Tibial artery (tissue), 4 donors: ENCODE results near the gene GALNT1.

Experiments used
- DNase-seq, 2 donors: peaks; one replicate each; pipeline ENCODE4 v3.0.0-alpha.2; 2019
- H3K27ac ChIP-seq, 2 donors: fragments of 200-600 bp; sonication (generic) in 1 of 2; 1 replicate in 1 of 2; 2 replicates in 1 of 2; pipeline ENCODE4 v1.5.1; 2018 to 2019; ENCODE audit warnings: mild to moderate bottlenecking in 1 of 2
- H3K27me3 ChIP-seq, 2 donors: fragments of 200-600 bp; sonication (generic) in 1 of 2; one replicate each; pipeline versions ENCODE4 v1.5.1 to v1.6.0; 2016 to 2019
- H3K36me3 ChIP-seq, 3 donors: fragments of 200-600 bp; sonication (generic) in 2 of 3; one replicate each; pipeline ENCODE4 v1.5.1; 2016 to 2019; ENCODE audit warnings: mild to moderate bottlenecking in 2 of 3
- H3K4me1 ChIP-seq, 4 donors: fragments of 200-600 bp; sonication (generic) in 2 of 4; 1 replicate in 3 of 4; 2 replicates in 1 of 4; pipeline ENCODE4 v1.5.1; 2016 to 2019
- H3K4me3 ChIP-seq, 2 donors: fragments of 200-600 bp; sonication (generic) in 1 of 2; 1 replicate in 1 of 2; 2 replicates in 1 of 2; pipeline ENCODE4 v1.5.1; 2018 to 2019; ENCODE audit warnings: mild to moderate bottlenecking in 2 of 2
- H3K9me3 ChIP-seq, 3 donors: fragments of 200-600 bp; sonication (generic) in 1 of 3; one replicate each; pipeline ENCODE4 v1.5.1; 2016 to 2019
- intact Hi-C: fragments of 100-400 bp; cut with DNase I; formaldehyde crosslinking; loops from one replicate; pipeline ENCODE4 v1.15.0; 2023; ENCODE audit warnings: low total_unique reads
- TF ChIP-seq, protein P1 (sequence below), 2 experiments: fragments of 200-600 bp in 1 of 2; fragments of 450-650 bp in 1 of 2; IDR thresholded peaks; one replicate each; pipeline ENCODE4 v1.5.1; 2017 to 2019; ENCODE audit warnings: antibody characterized with exemption in 2 of 2, mild to moderate bottlenecking in 1 of 2, moderate library complexity in 1 of 2

Gene GALNT1

DNA sequence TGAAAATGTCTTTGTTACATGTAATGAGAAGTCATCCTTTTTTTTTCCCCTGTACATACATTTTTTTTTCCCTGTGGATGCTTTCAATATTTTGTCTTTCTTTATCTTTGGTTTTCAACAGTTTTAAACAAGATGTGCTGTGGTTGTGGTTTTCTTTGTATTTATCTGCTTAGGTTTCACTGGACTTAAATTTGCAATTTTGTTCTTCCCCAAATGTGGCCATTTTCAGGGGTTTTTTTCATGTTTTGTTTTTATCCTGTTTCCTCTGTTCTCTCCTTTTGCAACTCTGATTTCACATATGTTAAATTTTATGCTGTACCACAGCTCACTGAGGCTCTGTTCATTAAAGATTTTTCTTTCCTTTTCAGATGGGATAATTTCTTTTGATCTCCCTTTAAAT, 41.7 kb downstream of the GALNT1 start:
- TF ChIP-seq, protein P1, sequence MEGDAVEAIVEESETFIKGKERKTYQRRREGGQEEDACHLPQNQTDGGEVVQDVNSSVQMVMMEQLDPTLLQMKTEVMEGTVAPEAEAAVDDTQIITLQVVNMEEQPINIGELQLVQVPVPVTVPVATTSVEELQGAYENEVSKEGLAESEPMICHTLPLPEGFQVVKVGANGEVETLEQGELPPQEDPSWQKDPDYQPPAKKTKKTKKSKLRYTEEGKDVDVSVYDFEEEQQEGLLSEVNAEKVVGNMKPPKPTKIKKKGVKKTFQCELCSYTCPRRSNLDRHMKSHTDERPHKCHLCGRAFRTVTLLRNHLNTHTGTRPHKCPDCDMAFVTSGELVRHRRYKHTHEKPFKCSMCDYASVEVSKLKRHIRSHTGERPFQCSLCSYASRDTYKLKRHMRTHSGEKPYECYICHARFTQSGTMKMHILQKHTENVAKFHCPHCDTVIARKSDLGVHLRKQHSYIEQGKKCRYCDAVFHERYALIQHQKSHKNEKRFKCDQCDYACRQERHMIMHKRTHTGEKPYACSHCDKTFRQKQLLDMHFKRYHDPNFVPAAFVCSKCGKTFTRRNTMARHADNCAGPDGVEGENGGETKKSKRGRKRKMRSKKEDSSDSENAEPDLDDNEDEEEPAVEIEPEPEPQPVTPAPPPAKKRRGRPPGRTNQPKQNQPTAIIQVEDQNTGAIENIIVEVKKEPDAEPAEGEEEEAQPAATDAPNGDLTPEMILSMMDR (IDR thresholded peaks at IDR 0.05): no peak

DNA sequence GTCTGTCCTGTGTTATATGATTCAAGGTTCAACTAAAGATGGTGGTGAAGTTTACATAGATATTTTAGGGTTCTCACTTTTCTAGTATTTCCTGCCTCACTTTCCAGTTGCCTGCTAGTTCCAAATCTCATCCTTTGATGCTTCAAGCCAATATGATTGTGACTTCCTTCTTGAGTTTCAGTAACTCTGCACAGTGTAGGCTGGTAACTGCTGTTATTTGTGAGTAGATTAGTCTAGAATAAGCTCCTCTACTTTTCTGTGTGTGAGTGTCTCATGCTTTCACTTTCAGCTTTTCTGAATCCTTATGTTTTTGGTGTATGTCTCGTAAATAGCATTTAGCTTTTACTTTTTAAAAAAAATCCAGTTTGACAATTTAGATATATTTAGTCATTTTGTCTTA, 42.6 kb downstream of the GALNT1 start:
- TF ChIP-seq, protein P1 (IDR thresholded peaks at IDR 0.05): no peak

More for the DNA sequence above, 41.7 kb downstream of the GALNT1 start:
- intact Hi-C loops: no loop called here
- no peaks in the 10 kb centered on the region for H3K9me3 ChIP-seq
- H3K27ac ChIP-seq: no peak overlapping the region
- H3K4me1 ChIP-seq: peaks cover 0 to 27% (median 2%) of the 10 kb centered on the region in 4 donors
- H3K4me3 ChIP-seq: no peak overlapping the region
- no peaks in the 10 kb centered on the region for H3K27me3 ChIP-seq
- no peak for DNase-seq
- H3K36me3 ChIP-seq: peaks cover 0 to 5% (median 4%) of the 10 kb centered on the region in 3 donors

DNA sequence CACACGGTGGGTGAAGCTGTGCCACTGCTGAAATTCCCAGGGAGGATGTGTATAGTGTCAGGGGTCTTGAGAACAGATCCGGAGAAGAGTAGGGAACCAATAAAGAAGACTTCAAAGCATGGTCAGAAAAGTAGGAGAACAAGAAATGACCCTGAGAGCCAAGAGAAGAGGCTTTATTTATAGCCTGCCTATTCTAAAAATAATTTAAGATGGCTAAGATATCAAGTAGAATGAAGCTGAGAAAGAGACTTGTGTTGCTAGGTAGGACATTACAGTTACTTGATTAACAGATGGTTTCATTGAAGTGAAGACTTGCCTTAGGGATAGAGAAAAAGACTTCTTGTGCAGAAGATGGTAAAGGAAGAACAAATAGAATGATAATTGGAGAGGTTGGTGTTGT, 43.7 kb downstream of the GALNT1 start:
- TF ChIP-seq, protein P1 (IDR thresholded peaks at IDR 0.05): no peak
- DNase-seq: no peak
- H3K9me3 ChIP-seq: no peaks in the 10 kb centered on the region
- intact Hi-C loops: no loop called here
- H3K4me1 ChIP-seq: peaks cover 0 to 9% (median under 1%) of the 10 kb centered on the region in 4 donors
- H3K27ac ChIP-seq: no peak overlapping the region
- no peak overlapping the region for H3K4me3 ChIP-seq
- H3K27me3 ChIP-seq: no peaks in the 10 kb centered on the region
- H3K36me3 ChIP-seq: peaks cover 0 to 5% (median 4%) of the 10 kb centered on the region in 3 donors

More for the DNA sequence above, 42.6 kb downstream of the GALNT1 start:
- intact Hi-C loops: no loop called here
- Histone ChIP-seq H3K4me3 (no peak overlapping the region), H3K9me3 (no peaks in the 10 kb centered on the region), H3K27ac (no peak overlapping the region), H3K4me1 (peaks cover 0 to 19% (median 2%) of the 10 kb centered on the region in 4 donors), H3K36me3 (peaks cover 0 to 5% (median 4%) of the 10 kb centered on the region in 3 donors), H3K27me3 (no peaks in the 10 kb centered on the region)
- no peak for DNase-seq

DNA sequence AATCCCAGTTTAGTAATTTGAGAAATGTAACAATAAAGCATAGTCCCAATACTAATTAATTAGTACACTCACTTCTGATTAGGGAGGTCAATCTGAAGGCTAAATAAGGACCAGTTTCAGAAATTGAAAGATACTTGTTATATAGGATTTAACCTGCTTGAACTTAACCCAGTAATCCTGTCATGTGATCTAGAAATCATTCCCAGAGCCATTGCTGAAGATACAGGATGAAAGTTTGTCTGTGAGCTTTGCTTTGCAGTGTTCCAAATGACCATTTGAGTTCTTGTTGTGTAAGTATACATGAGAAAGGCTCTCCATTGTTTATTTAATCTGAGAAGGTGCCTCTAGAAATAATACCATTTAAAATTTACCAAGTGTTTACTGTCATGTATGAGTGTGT, 52.2 kb downstream of the GALNT1 start:
- no peak for DNase-seq
- H3K4me3 ChIP-seq: no peak overlapping the region
- H3K27ac ChIP-seq: no peak overlapping the region
- H3K27me3 ChIP-seq: no peaks in the 10 kb centered on the region
- H3K4me1 ChIP-seq: no peaks in the 10 kb centered on the region
- H3K36me3 ChIP-seq: no peaks in the 10 kb centered on the region
- H3K9me3 ChIP-seq: peaks cover 0 to 8% (median 0%) of the 10 kb centered on the region in 3 donors
- TF ChIP-seq, protein P1 (IDR thresholded peaks at IDR 0.05): no peak
- intact Hi-C loops: no loop called here

DNA sequence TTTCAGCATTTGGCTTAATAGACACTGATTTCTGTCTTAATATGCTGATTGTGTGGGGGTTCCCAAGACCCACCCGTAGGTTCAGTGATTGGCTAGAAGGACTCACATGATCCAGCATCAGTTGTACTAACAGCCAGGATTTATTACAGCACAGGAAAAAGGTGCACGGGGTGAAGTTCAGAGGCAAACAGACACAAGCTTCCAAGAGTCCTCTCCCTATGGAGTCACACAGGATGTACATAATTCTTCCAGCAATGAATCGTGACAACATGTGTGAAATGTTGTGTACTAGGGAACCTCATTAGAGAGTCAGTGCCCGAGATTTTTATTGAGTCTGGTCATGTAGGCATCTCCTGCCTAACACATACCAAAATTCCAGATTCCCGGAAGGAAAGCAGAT, 52.8 kb downstream of the GALNT1 start:
- intact Hi-C loops: no loop called here
- H3K27me3 ChIP-seq: no peaks in the 10 kb centered on the region
- no peak overlapping the region for H3K4me3 ChIP-seq
- no peak for DNase-seq
- H3K9me3 ChIP-seq: peaks cover 0 to 8% (median 0%) of the 10 kb centered on the region in 3 donors
- no peak overlapping the region for H3K27ac ChIP-seq
- H3K36me3 ChIP-seq: no peaks in the 10 kb centered on the region
- TF ChIP-seq, protein P1 (IDR thresholded peaks at IDR 0.05): no peak
- H3K4me1 ChIP-seq: no peaks in the 10 kb centered on the region

DNA sequence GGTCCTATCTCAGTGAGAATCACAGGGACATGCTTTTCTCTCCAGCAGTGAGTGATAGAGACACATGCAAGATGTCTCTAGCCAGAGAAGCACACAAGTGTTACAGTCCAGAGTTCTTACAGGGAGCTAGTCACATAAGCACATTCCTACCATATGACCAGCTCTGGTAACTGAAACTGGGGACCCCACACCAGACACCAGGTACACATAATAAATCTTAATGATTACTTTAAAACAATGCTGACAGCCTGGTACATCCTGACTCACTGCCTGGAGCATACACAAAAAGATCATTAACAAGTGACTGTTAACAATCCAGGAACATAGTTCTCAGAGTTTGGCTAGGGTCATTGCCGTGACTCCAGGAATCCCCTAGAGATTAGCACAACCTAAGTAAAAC, 53.6 kb downstream of the GALNT1 start:
- TF ChIP-seq, protein P1 (IDR thresholded peaks at IDR 0.05): no peak
- Histone ChIP-seq H3K36me3 (no peaks in the 10 kb centered on the region), H3K27me3 (no peaks in the 10 kb centered on the region), H3K9me3 (peaks cover 0 to 8% (median 0%) of the 10 kb centered on the region in 3 donors), H3K27ac (no peak overlapping the region), H3K4me3 (no peak overlapping the region), H3K4me1 (no peaks in the 10 kb centered on the region)
- intact Hi-C loops: no loop called here
- no peak for DNase-seq
